ENCODE data around the gene G6PC1. TPM values are rescaled to one million over a fixed set of nuclear protein-coding genes. Genes with fewer than 3 reads are reported as not detected.

Gene G6PC1
- total and polyA plus RNA-seq, 2 experiments from 2014 or later = not detected

DNA sequence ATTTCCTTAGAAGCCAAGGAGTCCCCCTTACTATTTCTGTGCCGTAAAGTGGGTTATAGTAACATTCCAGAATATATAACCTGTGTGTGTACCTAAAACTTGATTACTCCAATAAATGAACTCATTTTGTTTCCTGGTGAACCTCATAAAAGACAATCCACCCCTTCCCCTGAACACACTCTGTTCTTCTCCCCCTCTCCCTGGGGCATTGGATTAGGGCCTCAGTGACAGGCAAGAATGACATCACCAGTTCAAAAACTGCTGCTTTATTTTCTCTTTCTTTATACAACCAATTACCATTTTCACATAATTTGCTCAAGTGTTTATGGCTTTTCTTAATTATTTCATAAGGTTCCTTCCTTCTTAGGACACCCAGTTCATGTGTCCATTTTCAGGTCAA is 46.2 kb downstream of the G6PC1 start (continued):
- TF ChIP-seq, protein P1, sequence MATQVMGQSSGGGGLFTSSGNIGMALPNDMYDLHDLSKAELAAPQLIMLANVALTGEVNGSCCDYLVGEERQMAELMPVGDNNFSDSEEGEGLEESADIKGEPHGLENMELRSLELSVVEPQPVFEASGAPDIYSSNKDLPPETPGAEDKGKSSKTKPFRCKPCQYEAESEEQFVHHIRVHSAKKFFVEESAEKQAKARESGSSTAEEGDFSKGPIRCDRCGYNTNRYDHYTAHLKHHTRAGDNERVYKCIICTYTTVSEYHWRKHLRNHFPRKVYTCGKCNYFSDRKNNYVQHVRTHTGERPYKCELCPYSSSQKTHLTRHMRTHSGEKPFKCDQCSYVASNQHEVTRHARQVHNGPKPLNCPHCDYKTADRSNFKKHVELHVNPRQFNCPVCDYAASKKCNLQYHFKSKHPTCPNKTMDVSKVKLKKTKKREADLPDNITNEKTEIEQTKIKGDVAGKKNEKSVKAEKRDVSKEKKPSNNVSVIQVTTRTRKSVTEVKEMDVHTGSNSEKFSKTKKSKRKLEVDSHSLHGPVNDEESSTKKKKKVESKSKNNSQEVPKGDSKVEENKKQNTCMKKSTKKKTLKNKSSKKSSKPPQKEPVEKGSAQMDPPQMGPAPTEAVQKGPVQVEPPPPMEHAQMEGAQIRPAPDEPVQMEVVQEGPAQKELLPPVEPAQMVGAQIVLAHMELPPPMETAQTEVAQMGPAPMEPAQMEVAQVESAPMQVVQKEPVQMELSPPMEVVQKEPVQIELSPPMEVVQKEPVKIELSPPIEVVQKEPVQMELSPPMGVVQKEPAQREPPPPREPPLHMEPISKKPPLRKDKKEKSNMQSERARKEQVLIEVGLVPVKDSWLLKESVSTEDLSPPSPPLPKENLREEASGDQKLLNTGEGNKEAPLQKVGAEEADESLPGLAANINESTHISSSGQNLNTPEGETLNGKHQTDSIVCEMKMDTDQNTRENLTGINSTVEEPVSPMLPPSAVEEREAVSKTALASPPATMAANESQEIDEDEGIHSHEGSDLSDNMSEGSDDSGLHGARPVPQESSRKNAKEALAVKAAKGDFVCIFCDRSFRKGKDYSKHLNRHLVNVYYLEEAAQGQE (IDR thresholded peaks at IDR 0.05; ENCODE audit: unreplicated experiment) = no peak
- TF ChIP-seq NANOG (IDR thresholded peaks at IDR 0.05; ENCODE audit: borderline replicate concordance) (no peak), ZNF331 (CRISPR knock-in tag; IDR thresholded peaks at IDR 0.05; ENCODE audit: low read depth) (no peak), EZH2 (IDR thresholded peaks at IDR 0.05; ENCODE audit: low read depth, unreplicated experiment) (no peak), STAT1 (IDR thresholded peaks at IDR 0.05; ENCODE audit: unreplicated experiment) (no peak)
- TF ChIP-seq, protein P2, sequence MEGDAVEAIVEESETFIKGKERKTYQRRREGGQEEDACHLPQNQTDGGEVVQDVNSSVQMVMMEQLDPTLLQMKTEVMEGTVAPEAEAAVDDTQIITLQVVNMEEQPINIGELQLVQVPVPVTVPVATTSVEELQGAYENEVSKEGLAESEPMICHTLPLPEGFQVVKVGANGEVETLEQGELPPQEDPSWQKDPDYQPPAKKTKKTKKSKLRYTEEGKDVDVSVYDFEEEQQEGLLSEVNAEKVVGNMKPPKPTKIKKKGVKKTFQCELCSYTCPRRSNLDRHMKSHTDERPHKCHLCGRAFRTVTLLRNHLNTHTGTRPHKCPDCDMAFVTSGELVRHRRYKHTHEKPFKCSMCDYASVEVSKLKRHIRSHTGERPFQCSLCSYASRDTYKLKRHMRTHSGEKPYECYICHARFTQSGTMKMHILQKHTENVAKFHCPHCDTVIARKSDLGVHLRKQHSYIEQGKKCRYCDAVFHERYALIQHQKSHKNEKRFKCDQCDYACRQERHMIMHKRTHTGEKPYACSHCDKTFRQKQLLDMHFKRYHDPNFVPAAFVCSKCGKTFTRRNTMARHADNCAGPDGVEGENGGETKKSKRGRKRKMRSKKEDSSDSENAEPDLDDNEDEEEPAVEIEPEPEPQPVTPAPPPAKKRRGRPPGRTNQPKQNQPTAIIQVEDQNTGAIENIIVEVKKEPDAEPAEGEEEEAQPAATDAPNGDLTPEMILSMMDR (conservative IDR thresholded peaks at IDR 0.05; ENCODE audit: low read depth in 2 of 2) = no peak
- TF ChIP-seq, protein P3, sequence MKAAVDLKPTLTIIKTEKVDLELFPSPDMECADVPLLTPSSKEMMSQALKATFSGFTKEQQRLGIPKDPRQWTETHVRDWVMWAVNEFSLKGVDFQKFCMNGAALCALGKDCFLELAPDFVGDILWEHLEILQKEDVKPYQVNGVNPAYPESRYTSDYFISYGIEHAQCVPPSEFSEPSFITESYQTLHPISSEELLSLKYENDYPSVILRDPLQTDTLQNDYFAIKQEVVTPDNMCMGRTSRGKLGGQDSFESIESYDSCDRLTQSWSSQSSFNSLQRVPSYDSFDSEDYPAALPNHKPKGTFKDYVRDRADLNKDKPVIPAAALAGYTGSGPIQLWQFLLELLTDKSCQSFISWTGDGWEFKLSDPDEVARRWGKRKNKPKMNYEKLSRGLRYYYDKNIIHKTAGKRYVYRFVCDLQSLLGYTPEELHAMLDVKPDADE (IDR thresholded peaks at IDR 0.05) = no peak

DNA sequence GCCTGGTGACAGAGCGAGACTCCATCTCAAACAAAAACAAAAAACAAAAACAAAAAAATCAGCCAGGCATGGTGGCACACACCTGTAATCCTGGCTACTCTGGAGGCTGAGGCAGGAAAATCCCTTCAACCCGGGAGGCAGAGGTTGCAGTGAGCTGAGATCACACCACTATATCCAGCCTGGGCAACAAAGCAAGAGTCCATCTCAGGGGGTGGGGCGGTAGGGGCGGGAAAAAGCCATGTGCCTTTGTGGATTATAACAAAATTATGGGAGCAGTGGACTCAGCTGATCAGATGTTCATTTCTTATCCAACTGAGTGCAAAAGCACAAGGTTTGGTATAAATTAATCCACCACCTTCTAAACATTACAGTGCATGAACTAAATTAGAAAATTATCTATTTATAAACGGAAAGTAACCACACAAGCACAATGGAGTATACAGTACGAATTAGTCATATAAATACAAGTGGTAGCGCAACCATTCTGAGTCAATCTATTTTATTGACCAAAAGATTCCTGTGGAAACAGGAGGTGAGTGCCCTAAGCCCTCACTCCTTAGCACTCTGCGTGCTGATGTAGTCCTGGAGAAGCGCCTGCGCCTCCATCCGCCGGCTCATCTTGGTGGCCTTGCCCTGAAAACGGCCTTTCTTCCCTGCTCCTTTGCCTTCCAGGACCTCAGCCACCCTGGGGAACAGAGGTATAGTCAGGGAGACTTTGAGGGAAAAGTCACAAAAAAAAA is 49.6 kb downstream of the G6PC1 start:
- no peaks in the 10 kb centered on the region for H3K9me3 Mint-ChIP-seq
- Histone ChIP-seq H2AFZ (no peak overlapping the region), H3K4me1 (ENCODE audit: insufficient read depth) (no peaks in the 10 kb centered on the region), H3K4me3 (no peak overlapping the region), H3K4me2 (no peak overlapping the region), H3K27me3 (ENCODE audit: insufficient read depth) (no peaks in the 10 kb centered on the region), H3K9me2 (ENCODE audit: insufficient read depth) (no peaks in the 10 kb centered on the region), H4K20me1 (replicated peaks; ENCODE audit: insufficient read depth) (no peaks in the 10 kb centered on the region; the same call in 1 of the 2 replicates), H3F3A (replicated peaks; ENCODE audit: low read depth) (0 out of 2 replicates have a peak, but pooled peaks cover 3% of the 10 kb centered on the region), H3K27ac (ENCODE audit: low read depth) (no peak overlapping the region), H3K79me2 (replicated peaks; ENCODE audit: insufficient read depth) (no peaks in the 10 kb centered on the region), H3K36me3 (ENCODE audit: insufficient read depth) (peaks cover 25% of the 10 kb centered on the region)
- no peak overlapping the region for H3K27ac Mint-ChIP-seq
- DNase-seq (ENCODE audit: low spot score) = no peak
- ATAC-seq = no peak
- peaks cover 3% of the 10 kb centered on the region for H3K27me3 Mint-ChIP-seq (ENCODE audit: insufficient read depth, low read depth, poor library complexity)
- no peaks in the 10 kb centered on the region for H3K4me1 Mint-ChIP-seq
- H3K4me3 Mint-ChIP-seq = no peak overlapping the region
- H3K36me3 Mint-ChIP-seq (ENCODE audit: low read depth) = peaks cover 53% of the 10 kb centered on the region
- TF ChIP-seq EZH2 (IDR thresholded peaks at IDR 0.05; ENCODE audit: low read depth, unreplicated experiment) (no peak), STAT1 (IDR thresholded peaks at IDR 0.05; ENCODE audit: unreplicated experiment) (no peak), CREB1 (CRISPR knock-in tag; IDR thresholded peaks at IDR 0.05; ENCODE audit: low read depth) (no peak), POLR2AphosphoS5 (IDR thresholded peaks at IDR 0.05; ENCODE audit: low read depth) (no peak)
- TF ChIP-seq, protein P3 (IDR thresholded peaks at IDR 0.05) = no peak
